B cell (primary cell): ENCODE data around the gene TRMT6. TPM values are rescaled to one million over a fixed set of nuclear protein-coding genes. Genes with fewer than 3 reads are reported as not detected.

Source experiments
- ATAC-seq: fragments of 200-7000 bp; cut with Tn5 transposase; one replicate; pipeline ENCODE4 v1.10.0; 2021; ENCODE audit warnings: low read depth, mild to moderate bottlenecking, moderate number of reproducible peaks, moderate library complexity
- CTCF ChIA-PET: fragments of 350-600 bp; sonication (Branson Sonifier 250); formaldehyde crosslinking; loops from one replicate; lab custom pipeline; 2021; ENCODE audit warnings: antibody characterized with exemption, inconsistent platforms; lab: Charles Lee
- POLR2A ChIA-PET: fragments of 350-600 bp; sonication (Branson Sonifier 250); formaldehyde crosslinking; loops from one replicate; lab custom pipeline; 2021; ENCODE audit warnings: antibody characterized with exemption; lab: Charles Lee
- DNase-seq: peaks from one replicate; pipeline ENCODE4 v3.0.0; 2013
- H2AFZ ChIP-seq: 2 replicates; pipeline ENCODE4 v1.6.1; 2012; ENCODE audit warnings: mild to moderate bottlenecking, low read depth, low read length; ENCODE audit not compliant: insufficient read depth, poor library complexity, severe bottlenecking
- H3K27ac ChIP-seq, 2 donors: 1 replicate in 1 of 2; 2 replicates in 1 of 2; pipeline ENCODE4 v1.5.1; 2012 to 2013; ENCODE audit warnings: low read length in 2 of 2, mild to moderate bottlenecking in 2 of 2, moderate library complexity in 1 of 2
- H3K27me3 ChIP-seq, 4 experiments: fragments of 200-600 bp in 1 of 4; sonication (generic) in 1 of 4; replicated peaks in 1 of 4; 1 replicate in 2 of 4; 2 replicates in 2 of 4; pipeline versions ENCODE4 v1.6.1 to v1.7.0; 2013 to 2016; ENCODE audit warnings: low read length in 3 of 4, mild to moderate bottlenecking in 2 of 4, mixed read lengths in 1 of 4, moderate library complexity in 1 of 4; ENCODE audit not compliant: insufficient read depth in 4 of 4, control insufficient read depth in 3 of 4; ENCODE audit errors: control extremely low read depth in 1 of 4
- H3K36me3 ChIP-seq, 2 experiments: replicated peaks in 1 of 2; 1 replicate in 1 of 2; 2 replicates in 1 of 2; pipeline versions ENCODE4 v1.6.1 to v1.7.1; 2013; ENCODE audit warnings: low read length in 1 of 2; ENCODE audit not compliant: insufficient read depth in 2 of 2, control insufficient read depth in 1 of 2; ENCODE audit errors: control extremely low read depth in 1 of 2, extremely low read depth in 1 of 2
- H3K4me1 ChIP-seq, 2 donors: fragments of 200-600 bp in 1 of 2; sonication (generic) in 1 of 2; 1 replicate in 1 of 2; 2 replicates in 1 of 2; pipeline versions ENCODE4 v1.5.1 to v1.6.1; 2013 to 2017; ENCODE audit warnings: low read length in 2 of 2; ENCODE audit not compliant: control insufficient read depth in 2 of 2, insufficient read depth in 2 of 2
- H3K4me2 ChIP-seq: replicated peaks from 2 replicates; pipeline ENCODE3; 2012; ENCODE audit warnings: mild to moderate bottlenecking, low read depth, low read length; ENCODE audit not compliant: poor library complexity, severe bottlenecking
- H3K4me3 ChIP-seq, 5 experiments: fragments of 200-600 bp in 1 of 5; sonication (generic) in 1 of 5; 1 replicate in 3 of 5; 2 replicates in 2 of 5; pipeline versions ENCODE4 v1.5.1 to v1.7.0; 2011 to 2016; ENCODE audit warnings: low read length in 4 of 5, mild to moderate bottlenecking in 4 of 5, low read depth in 2 of 5, control low read depth in 1 of 5, moderate library complexity in 1 of 5; ENCODE audit not compliant: insufficient read depth in 1 of 5; ENCODE audit errors: control extremely low read depth in 1 of 5, extremely low read depth in 1 of 5
- H3K79me2 ChIP-seq: fragments of 200-600 bp; sonication (generic); one replicate; pipeline ENCODE4 v1.6.0; 2016; ENCODE audit warnings: low read length; ENCODE audit not compliant: control insufficient read depth, insufficient read depth
- H3K9ac ChIP-seq: fragments of 200-600 bp; sonication (generic); 2 replicates; pipeline ENCODE4 v1.6.1; 2017; ENCODE audit warnings: mild to moderate bottlenecking, low read length, moderate library complexity
- H3K9me3 ChIP-seq, 3 donors: one replicate each; pipeline versions ENCODE4 v1.6.1 to v1.7.1; 2013; ENCODE audit warnings: low read length in 2 of 3; ENCODE audit not compliant: control insufficient read depth in 2 of 3, insufficient read depth in 1 of 3; ENCODE audit errors: control extremely low read depth in 1 of 3
- H4K20me1 ChIP-seq: 2 replicates; pipeline ENCODE4 v1.6.0; 2012; ENCODE audit warnings: mild to moderate bottlenecking, low read length; ENCODE audit not compliant: insufficient read depth, control insufficient read depth, poor library complexity, severe bottlenecking
- H3K27ac Mint-ChIP-seq: one replicate; pipeline ENCODE4 v1.8.0; 2021; ENCODE audit warnings: mixed read lengths
- H3K27me3 Mint-ChIP-seq: one replicate; pipeline ENCODE4 v1.8.0; 2021; ENCODE audit warnings: mixed read lengths
- H3K4me1 Mint-ChIP-seq: one replicate; pipeline ENCODE4 v1.8.0; 2021; ENCODE audit warnings: mixed read lengths
- H3K4me3 Mint-ChIP-seq: one replicate; pipeline ENCODE4 v1.8.0; 2021; ENCODE audit warnings: mixed read lengths
- H3K9me3 Mint-ChIP-seq: one replicate; pipeline ENCODE4 v1.8.0; 2022; ENCODE audit warnings: mixed read lengths; ENCODE audit not compliant: insufficient read depth
- EZH2 ChIP-seq: IDR thresholded peaks from 2 replicates; pipeline ENCODE4 v1.6.1; 2012; ENCODE audit warnings: borderline replicate concordance, low read depth, mild to moderate bottlenecking, moderate library complexity, low read length; ENCODE audit not compliant: insufficient read depth, poor library complexity, severe bottlenecking
- WGBS: methylation state at CpG from one replicate; pipeline ENCODE4 v1.1.5; 2013; ENCODE audit warnings: missing lambda C conversion rate; ENCODE audit not compliant: insufficient coverage; 5-methylcytosine and 5-hydroxymethylcytosine counted together
- intact Hi-C: fragments of 100-400 bp; cut with micrococcal nuclease; formaldehyde crosslinking; loops from one replicate; pipeline ENCODE4 v1.10.0; 2022
- polyA plus RNA-seq: library from polyadenylated mRNA; depleted of rRNA; stranded (reverse); fragments of >200 nt; gene quantifications from 2 replicates; pipeline ENCODE4 v1.2.3, GENCODE V29; 2012
- total RNA-seq, 2 donors: library from RNA; stranded (reverse); fragments of 120-200 nt in 1 of 2; gene quantifications; 1 replicate in 1 of 2; 2 replicates in 1 of 2; pipeline versions ENCODE4 v1.2.3 to v1.2.4, GENCODE V29; 2013 to 2022
- TF ChIP-seq, protein P1 (sequence below): fragments of 200-600 bp; IDR thresholded peaks from one replicate; pipeline ENCODE4 v1.8.0; 2022; ENCODE audit warnings: antibody characterized with exemption, mild to moderate bottlenecking

TRMT6 gene
- total and polyA plus RNA-seq, 2 donors (not counting 1 experiment from before 2014, with no cell fraction given) = 5.7 to 18.2 TPM

GRCh38 chr20:5928836-5929715, 21.3 kb downstream of the TRMT6 start:
- H2AFZ ChIP-seq = no peak overlapping the region
- H3K27me3 Mint-ChIP-seq = peaks cover 39% of the 10 kb centered on the region
- no peak overlapping the region for H3K27ac Mint-ChIP-seq
- H3K79me2 ChIP-seq = no peaks in the 10 kb centered on the region
- no peaks in the 10 kb centered on the region for H4K20me1 ChIP-seq
- H3K4me1 Mint-ChIP-seq = peaks cover 5% of the 10 kb centered on the region
- H3K9ac ChIP-seq = no peak overlapping the region
- H3K4me1 ChIP-seq = peaks cover 4 to 6% of the 10 kb centered on the region in 2 donors
- ChIA-PET POLR2A (no interaction called here), CTCF (no interaction called here)
- DNase-seq (no peak), ATAC-seq (no peak)
- intact Hi-C loops = no loop called here
- H3K4me3 Mint-ChIP-seq = no peak overlapping the region
- no peak overlapping the region for H3K27ac ChIP-seq
- H3K4me3 ChIP-seq = no peak overlapping the region
- H3K9me3 Mint-ChIP-seq = no peaks in the 10 kb centered on the region
- WGBS = 91% methylated on average over 5 of the region's 8 CpGs
- peaks cover 0 to 8% (median 2%) of the 10 kb centered on the region in 4 experiments for H3K27me3 ChIP-seq
- TF ChIP-seq EZH2 = no peak
- TF ChIP-seq, protein P1, sequence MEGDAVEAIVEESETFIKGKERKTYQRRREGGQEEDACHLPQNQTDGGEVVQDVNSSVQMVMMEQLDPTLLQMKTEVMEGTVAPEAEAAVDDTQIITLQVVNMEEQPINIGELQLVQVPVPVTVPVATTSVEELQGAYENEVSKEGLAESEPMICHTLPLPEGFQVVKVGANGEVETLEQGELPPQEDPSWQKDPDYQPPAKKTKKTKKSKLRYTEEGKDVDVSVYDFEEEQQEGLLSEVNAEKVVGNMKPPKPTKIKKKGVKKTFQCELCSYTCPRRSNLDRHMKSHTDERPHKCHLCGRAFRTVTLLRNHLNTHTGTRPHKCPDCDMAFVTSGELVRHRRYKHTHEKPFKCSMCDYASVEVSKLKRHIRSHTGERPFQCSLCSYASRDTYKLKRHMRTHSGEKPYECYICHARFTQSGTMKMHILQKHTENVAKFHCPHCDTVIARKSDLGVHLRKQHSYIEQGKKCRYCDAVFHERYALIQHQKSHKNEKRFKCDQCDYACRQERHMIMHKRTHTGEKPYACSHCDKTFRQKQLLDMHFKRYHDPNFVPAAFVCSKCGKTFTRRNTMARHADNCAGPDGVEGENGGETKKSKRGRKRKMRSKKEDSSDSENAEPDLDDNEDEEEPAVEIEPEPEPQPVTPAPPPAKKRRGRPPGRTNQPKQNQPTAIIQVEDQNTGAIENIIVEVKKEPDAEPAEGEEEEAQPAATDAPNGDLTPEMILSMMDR = no peak
- no peaks in the 10 kb centered on the region for H3K9me3 ChIP-seq
- no peaks in the 10 kb centered on the region for H3K36me3 ChIP-seq
- H3K4me2 ChIP-seq = no peak overlapping the region
